NCI-H748 (cell line): Measurements from ENCODE around the gene TMOD2.

Experiments used
- DNase-seq: peaks from one replicate; lab custom pipeline; 2025; ENCODE audit not compliant: unreplicated experiment; lab: John Stamatoyannopoulos, UW

The TMOD2 gene

GRCh38 chr15:51849860-51850259 lies 98.5 kb downstream of the TMOD2 start:
- no peak for DNase-seq

- no peak for DNase-seq
Observed at GRCh38 chr15:51853998-51854397, 102.6 kb downstream of the TMOD2 start.

GRCh38 chr15:51855612-51856011 lies 104.2 kb downstream of the TMOD2 start:
- DNase-seq, result no peak

- DNase-seq, result no peak
Observed at GRCh38 chr15:51856714-51857380, 105.5 kb downstream of the TMOD2 start.

GRCh38 chr15:51861557-51862359 lies 110.4 kb downstream of the TMOD2 start:
- DNase-seq, result no peak

DNA sequence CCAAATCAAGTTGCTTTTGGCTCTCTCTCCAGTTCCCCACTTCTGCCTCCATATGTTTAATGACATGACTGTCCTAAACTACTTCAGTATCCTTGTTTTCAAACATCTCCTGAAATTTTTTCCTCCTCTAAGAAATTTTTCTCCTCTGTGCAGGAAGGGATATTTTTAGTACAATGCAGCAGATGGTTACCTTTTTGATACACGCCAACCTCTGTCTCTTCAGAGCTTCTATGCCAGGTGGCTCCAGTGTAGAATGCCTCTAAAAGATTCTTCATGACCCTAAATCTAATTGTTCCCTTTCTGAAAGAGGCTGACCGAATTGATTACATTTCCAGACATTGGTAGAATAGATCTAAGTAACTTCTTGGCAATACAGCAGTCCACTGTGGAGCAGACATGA lies 111.7 kb downstream of the TMOD2 start:
- DNase-seq, result no peak

- DNase-seq, result no peak
Observed at GRCh38 chr15:51864408-51865056, 113.1 kb downstream of the TMOD2 start.

DNA sequence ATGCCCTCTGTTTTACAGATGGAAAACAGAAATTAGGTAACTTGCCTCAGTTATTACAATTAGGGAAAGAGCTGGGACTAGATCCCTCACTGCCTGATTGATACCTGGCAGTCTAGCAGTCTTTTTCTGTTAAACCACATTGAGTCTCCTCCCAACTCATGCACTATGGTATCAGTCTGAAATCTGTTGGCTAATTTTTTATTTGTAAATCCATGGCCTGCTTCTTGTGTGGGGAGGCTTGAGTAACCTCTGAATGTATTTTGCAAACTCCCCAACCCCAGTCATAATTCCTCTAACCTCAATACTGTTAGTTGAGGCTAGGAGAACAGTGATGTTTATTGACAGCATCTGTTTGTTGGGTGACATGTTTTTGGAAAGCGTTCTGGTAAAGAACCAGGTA lies 113.9 kb downstream of the TMOD2 start:
- no peak for DNase-seq
